Brain microvascular endothelial cell (primary cell): ENCODE results near the gene COQ8A.

Source experiments
- DNase-seq: peaks from one replicate; pipeline ENCODE4 v3.0.0-alpha.2; 2020
- H3K27ac ChIP-seq: fragments of 250-450 bp; sonication (Bioruptor Pico); 2 replicates; pipeline ENCODE4 v1.5.1; 2020; ENCODE audit warnings: mild to moderate bottlenecking, moderate library complexity
- H3K27me3 ChIP-seq: fragments of 250-450 bp; sonication (Bioruptor Pico); replicated peaks from 2 replicates; pipeline ENCODE4 v1.5.1; 2020; ENCODE audit warnings: mild to moderate bottlenecking
- H3K36me3 ChIP-seq: fragments of 250-450 bp; sonication (Bioruptor Pico); replicated peaks from 2 replicates; pipeline ENCODE4 v1.5.1; 2020; ENCODE audit warnings: mild to moderate bottlenecking
- H3K4me3 ChIP-seq: 2 replicates; pipeline ENCODE4 v1.5.1; 2011; ENCODE audit warnings: low read depth, mild to moderate bottlenecking, control low read depth, low read length, moderate library complexity
- CTCF ChIP-seq: IDR thresholded peaks from 2 replicates; pipeline ENCODE4 v1.5.1; 2011; ENCODE audit warnings: low read depth, mild to moderate bottlenecking, moderate library complexity, low read length, control low read depth, inconsistent platforms; ENCODE audit errors: missing control alignments
- in situ Hi-C: cut with HindIII; loops from 2 replicates; pipeline ENCODE4 v1.10.0; 2017; ENCODE audit warnings: low sequenced_read_pairs, low pct_ligation_motif_present

The COQ8A gene

DNA sequence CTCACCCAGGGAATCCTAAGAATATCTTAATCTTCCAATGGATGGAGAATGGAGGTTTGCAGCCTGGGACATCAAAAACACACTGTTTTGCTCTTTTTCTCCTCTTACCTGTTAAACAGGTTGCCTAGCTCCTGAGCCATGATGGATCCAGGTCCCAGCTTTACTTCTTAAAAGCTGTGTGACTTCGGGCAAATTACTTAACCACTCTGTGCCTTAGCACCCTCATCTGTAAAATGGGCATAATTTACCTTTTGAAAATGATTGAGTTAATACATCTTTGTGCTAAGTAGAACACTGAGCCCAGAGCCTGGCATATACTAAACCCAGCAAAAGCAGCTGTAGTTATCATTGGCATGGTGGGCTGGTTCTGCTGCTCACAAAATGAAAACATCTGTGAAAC, 10.2 kb downstream of the COQ8A start:
- DNase-seq, result no peak
- Histone ChIP-seq H3K36me3 (no peaks in the 10 kb centered on the region), H3K4me3 (no peak overlapping the region), H3K27ac (no peak overlapping the region), H3K27me3 (no peaks in the 10 kb centered on the region)
- in situ Hi-C loops, result no loop called here
- no peak for TF ChIP-seq CTCF

DNA sequence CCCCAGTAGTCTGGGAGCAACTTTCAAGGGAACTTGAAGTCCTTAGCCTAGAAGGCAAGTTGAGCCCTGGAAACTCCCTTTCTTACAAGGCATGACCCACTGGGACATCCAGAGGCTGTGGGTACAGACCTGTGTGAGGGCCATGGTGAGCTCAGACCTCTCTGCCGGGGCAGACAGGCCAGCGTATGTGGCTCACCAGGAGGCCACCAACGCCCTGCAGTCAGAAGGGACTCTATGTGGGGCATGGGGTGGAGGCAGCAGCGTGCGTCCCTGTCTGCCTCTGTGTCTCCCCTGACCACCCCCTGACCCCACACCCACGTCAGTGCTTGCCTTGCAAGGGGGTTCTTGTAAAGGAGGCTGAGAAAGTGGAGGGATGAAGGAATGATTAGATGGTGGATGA, 10.8 kb downstream of the COQ8A start:
- no peak for DNase-seq
- Histone ChIP-seq H3K27me3 (no peaks in the 10 kb centered on the region), H3K27ac (no peak overlapping the region), H3K36me3 (no peaks in the 10 kb centered on the region), H3K4me3 (no peak overlapping the region)
- in situ Hi-C loops, result no loop called here
- no peak for TF ChIP-seq CTCF

- Histone ChIP-seq H3K27ac (no peak overlapping the region), H3K27me3 (no peaks in the 10 kb centered on the region), H3K36me3 (no peaks in the 10 kb centered on the region), H3K4me3 (no peak overlapping the region)
- in situ Hi-C loops, result no loop called here
- TF ChIP-seq CTCF, result no peak
- DNase-seq, result no peak
These were observed 11.4 kb downstream of the COQ8A start for GRCh38 chr1:226951286-226952117.

GRCh38 chr1:226952118-226952441, 12.0 kb downstream of the COQ8A start:
- in situ Hi-C loops, result no loop called here
- no peak for TF ChIP-seq CTCF
- H3K27ac ChIP-seq, result no peak overlapping the region
- H3K4me3 ChIP-seq, result no peak overlapping the region
- no peaks in the 10 kb centered on the region for H3K27me3 ChIP-seq
- no peaks in the 10 kb centered on the region for H3K36me3 ChIP-seq
- no peak for DNase-seq

DNA sequence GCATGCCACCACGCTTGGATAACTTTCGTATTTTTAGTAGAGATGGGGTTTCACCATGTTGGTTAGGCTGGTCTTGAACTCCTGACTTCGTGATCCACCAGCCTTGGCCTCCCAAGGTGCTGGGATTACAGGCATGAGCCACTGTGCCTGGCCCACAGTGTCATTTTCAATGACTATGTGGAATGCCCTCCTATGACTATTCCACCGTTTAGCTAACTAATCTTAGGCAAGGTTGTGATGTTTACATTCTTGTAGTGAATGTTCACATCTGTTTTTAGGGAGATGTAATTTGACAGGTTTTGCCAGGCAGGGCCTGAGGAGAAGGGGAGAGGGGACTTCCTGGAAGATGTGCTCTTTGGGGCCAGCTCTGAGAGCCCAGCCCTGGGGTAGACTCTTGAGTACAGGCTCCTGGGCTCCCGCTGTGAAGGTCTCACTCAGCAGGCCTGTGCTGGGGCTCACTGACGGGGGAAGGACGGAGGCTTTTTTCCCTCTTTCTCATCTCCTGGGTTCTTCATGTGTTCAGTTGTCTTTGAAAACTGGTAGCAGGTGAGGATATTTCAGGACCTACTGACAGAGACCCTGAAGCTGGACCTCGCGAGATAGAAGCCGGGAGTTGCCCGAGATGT, 13.2 kb downstream of the COQ8A start:
- Histone ChIP-seq H3K27ac (no peak overlapping the region), H3K4me3 (no peak overlapping the region), H3K36me3 (no peaks in the 10 kb centered on the region), H3K27me3 (no peaks in the 10 kb centered on the region)
- no peak for TF ChIP-seq CTCF
- in situ Hi-C loops, result no loop called here
- no peak for DNase-seq
